ENCODE data around the gene KDM4C. TPM values are rescaled to one million over a fixed set of nuclear protein-coding genes. Genes with fewer than 3 reads are reported as not detected.

KDM4C gene
- total and polyA plus RNA-seq, 2 of the 8 experiments (the other 6 are each of a cell fraction or from before 2014, with no cell fraction given) = 13.0 to 26.1 TPM

- no peak overlapping the region for H2BK15ac ChIP-seq (ENCODE audit: low read length)
- H2BK20ac ChIP-seq (ENCODE audit: low read length) = no peak overlapping the region
- no peak overlapping the region for H3K4me3 ChIP-seq (ENCODE audit: extremely low read depth in 1 of 4, insufficient read depth in 2 of 4, low read depth in 3 of 4, low read length in 4 of 4)
- DNase-seq (ENCODE audit: low read depth in 1 of 2, low spot score in 2 of 2) (no peak), FAIRE-seq (no peak)
- no peaks in the 10 kb centered on the region; the same call in 1 of the 2 replicates for H3K23me2 ChIP-seq (ENCODE audit: low read depth, low read length)
- no peak overlapping the region for H3K56ac ChIP-seq (replicated peaks; ENCODE audit: insufficient read length, low read depth, low read length)
- H4K5ac ChIP-seq (ENCODE audit: insufficient read length, low read depth, low read length) = no peak overlapping the region
- H3K23ac ChIP-seq (ENCODE audit: insufficient read length) = no peak overlapping the region
- H3K9me3 ChIP-seq (ENCODE audit: insufficient read depth in 2 of 2, low read depth in 1 of 2, low read length in 1 of 2) = no peaks in the 10 kb centered on the region
- H2BK12ac ChIP-seq (ENCODE audit: low read depth, low read length) = no peak overlapping the region
- H3K9ac ChIP-seq (replicated peaks in 1 of 4; ENCODE audit: extremely low read depth in 1 of 4, low read depth in 3 of 4, low read length in 3 of 4) = no peak overlapping the region
- H3K4ac ChIP-seq (replicated peaks; ENCODE audit: insufficient read length, low read depth, low read length) = no peak overlapping the region
- CTCF ChIA-PET (ENCODE audit: partially characterized antibody) = no interaction called here
- no peaks in the 10 kb centered on the region for H3K79me1 ChIP-seq (ENCODE audit: low read depth, low read length)
- H3K14ac ChIP-seq (ENCODE audit: insufficient read length) = no peak overlapping the region
- TF ChIP-seq TCF12 (IDR thresholded peaks at IDR 0.05; ENCODE audit: low read depth, low read length) = no peak
- no peak for TF ChIP-seq USF2 (IDR thresholded peaks at IDR 0.05; ENCODE audit: low read length)
- TF ChIP-seq PHF8 (conservative IDR thresholded peaks at IDR 0.05; ENCODE audit: low read depth, low read length) = no peak
- TF ChIP-seq CBX5 (IDR thresholded peaks at IDR 0.05; ENCODE audit: low read depth, low read length) = no peak
- TF ChIP-seq SRF (IDR thresholded peaks at IDR 0.05; ENCODE audit: low read depth, low read length) = no peak
- no peak for TF ChIP-seq POLR2A (IDR thresholded peaks at IDR 0.05; ENCODE audit: control extremely low read depth in 1 of 2, low read depth in 2 of 2, low read length in 2 of 2)
- no peaks in the 10 kb centered on the region for H4K20me1 ChIP-seq (replicated peaks in 1 of 2; ENCODE audit: control insufficient read depth in 1 of 2, insufficient read depth in 2 of 2, low read length in 2 of 2)
- H2AK5ac ChIP-seq (ENCODE audit: low read depth, low read length) = no peak overlapping the region
- no peak overlapping the region for H2BK5ac ChIP-seq (ENCODE audit: low read depth, low read length)
- H3K27me3 ChIP-seq (replicated peaks in 1 of 4; ENCODE audit: control insufficient read depth in 3 of 4, extremely low read depth in 1 of 4, insufficient read depth in 3 of 4, low read length in 3 of 4) = no peaks in the 10 kb centered on the region
- H3K4me2 ChIP-seq (ENCODE audit: insufficient read depth in 1 of 2, low read depth in 2 of 2, low read length in 2 of 2) = no peak overlapping the region
- no peaks in the 10 kb centered on the region for H3K36me3 ChIP-seq (ENCODE audit: control insufficient read depth in 2 of 4, insufficient read depth in 4 of 4, low read length in 3 of 4)
- H4K91ac ChIP-seq (replicated peaks; ENCODE audit: insufficient read length, low read length) = no peak overlapping the region
- H3K79me2 ChIP-seq (ENCODE audit: control insufficient read depth in 1 of 2, insufficient read depth in 2 of 2, low read length in 2 of 2) = no peaks in the 10 kb centered on the region
- POLR2A ChIA-PET (ENCODE audit: partially characterized antibody) = no interaction called here
- H3K4me1 ChIP-seq (replicated peaks in 1 of 4; ENCODE audit: control insufficient read depth in 3 of 4, insufficient read depth in 4 of 4, low read length in 3 of 4) = peaks cover 0 to 3% (median 0%) of the 10 kb centered on the region in 4 experiments; a peak in 1 of 7 replicates
- H2AFZ ChIP-seq (ENCODE audit: low read length) = no peak overlapping the region
- no peak overlapping the region for H2BK120ac ChIP-seq (replicated peaks; ENCODE audit: low read depth, low read length)
- H4K8ac ChIP-seq (ENCODE audit: extremely low read depth, insufficient read depth, low read length) = no peak overlapping the region
- no peak overlapping the region for H3K27ac ChIP-seq (ENCODE audit: low read depth, low read length)
- 88% methylated on average over 4 of the region's 4 CpGs; no CpG with 5 or more reads in 1 of the 2 experiments for WGBS, 2 experiments (ENCODE audit: extremely low coverage in 1 of 2, insufficient coverage in 1 of 2, insufficient read length in 1 of 2, insufficient replicate concordance in 2 of 2, low coverage in 1 of 2, low lambda C conversion rate in 2 of 2, missing lambda C conversion rate in 1 of 2)
- no peak overlapping the region for H3K18ac ChIP-seq (ENCODE audit: extremely low read depth, low read length)
Observed at GRCh38 chr9:6942406-6942805, 184.6 kb downstream of the KDM4C start.

All from H1 (cell line).